Fibroblast of skin of right biceps (primary cell): ENCODE data around the gene CCDC81.

Experiments
- DNase-seq: peaks from one replicate; pipeline ENCODE4 v3.0.0-alpha.2; 2013

CCDC81 gene

DNA sequence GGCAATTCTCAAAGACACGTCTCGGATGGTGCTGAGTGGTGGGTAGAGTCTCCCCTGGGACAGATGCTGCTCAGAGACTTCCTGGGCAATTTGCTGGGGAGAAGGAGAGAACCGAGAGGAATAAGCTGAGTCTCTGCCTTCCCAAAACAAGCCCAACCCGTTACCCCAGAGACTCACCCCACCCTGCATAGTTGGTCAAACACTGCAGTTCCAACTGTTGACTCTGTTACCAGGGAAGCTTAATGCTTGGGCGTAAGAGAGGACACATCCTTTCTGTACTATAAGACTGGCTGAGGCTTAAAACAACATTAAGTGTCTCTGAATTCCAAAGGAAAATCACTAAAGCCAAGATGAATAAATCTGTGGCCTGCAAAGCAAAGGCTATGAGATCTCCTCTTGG is 68.1 kb downstream of the CCDC81 start:
- no peak for DNase-seq

GRCh38 chr11:86443415-86443814 is 68.7 kb downstream of the CCDC81 start:
- no peak for DNase-seq

- DNase-seq = no peak
These were observed 70.3 kb downstream of the CCDC81 start for GRCh38 chr11:86444981-86445380.

DNA sequence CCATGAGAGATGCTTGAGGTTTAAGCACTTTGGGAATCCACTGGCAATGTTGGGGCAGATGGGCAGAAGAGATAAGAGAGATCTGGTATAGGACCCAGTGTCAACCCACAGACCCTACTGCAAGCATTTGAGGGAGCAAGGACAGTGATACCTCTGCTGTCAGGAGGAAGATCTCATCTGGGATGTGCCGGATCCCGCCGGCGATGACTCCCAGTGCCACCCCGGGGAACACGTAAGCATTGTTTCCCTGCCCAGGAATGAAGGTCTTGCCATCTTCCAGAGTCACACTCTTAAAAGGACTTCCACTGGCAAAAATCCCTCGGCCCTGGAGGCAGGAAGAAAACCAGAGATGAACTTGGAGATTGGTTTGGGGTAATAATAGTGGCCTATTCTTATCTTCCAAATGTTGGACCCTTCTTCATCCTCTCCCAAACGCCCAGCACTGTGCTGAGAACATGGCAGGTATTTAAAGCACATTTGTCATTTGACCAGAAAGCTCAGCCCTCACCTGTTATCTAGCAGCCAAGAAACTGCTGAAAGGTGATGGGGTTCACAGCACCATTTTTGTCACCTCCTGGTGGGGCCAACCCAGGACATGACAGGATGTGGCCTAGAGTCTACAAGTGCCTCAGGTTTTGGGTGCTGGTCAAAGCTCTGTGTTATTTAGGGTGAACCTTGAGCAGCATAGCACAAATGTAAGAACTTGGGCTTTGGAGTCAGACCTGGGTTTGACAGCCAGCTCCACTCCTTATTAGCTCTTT is 71.7 kb downstream of the CCDC81 start:
- no peak for DNase-seq

DNA sequence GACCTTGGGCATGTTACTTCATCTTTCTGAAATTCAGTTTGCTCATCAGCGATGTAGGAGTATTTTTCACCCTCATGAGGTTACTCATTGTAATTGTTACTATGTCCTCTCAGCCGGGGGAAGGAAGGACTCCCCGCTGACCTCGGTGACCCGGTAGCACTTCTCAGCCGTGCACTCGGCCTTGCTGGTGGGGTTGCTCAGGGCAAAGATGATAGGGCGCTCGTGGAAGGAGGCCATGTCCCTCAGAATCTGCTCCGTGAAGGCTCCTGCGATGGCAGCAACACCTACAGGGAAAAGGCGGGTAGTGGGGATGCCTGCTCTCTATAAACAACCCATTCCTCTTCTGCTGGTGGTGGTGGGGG is 72.2 kb downstream of the CCDC81 start:
- DNase-seq = no peak

DNA sequence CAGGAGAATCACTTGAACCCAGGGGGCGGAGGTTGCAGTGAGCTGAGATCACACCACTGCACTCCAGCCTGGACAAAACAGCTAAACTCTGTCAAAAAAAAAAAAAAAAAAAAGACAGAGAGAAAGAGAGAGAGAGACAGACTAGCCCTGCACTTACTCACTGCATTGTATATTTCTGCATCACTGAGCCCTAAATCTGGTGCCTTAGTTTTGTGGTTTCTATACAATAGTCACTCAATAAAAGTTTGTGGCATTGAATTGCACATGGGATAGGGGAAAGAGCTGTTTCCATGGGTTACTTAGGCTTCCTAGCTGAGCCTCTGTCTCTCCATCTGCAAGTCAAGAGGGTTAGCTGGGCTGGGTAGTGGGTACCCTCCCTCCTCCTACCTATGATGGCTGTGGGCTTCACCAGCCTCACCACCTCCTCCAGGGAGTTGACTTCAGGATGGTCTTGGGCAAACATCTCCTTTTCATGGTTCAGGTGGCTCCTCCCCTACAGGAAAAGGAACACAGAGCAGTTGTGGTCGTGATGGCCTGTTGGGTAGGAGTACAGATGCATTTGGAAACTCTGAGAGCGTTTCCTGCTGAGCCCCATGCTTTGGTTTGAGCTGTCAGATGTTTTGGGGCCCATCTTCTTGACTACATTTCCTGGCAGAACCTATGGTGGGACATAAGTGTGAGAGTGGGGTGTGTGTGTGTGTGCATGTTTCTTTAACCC is 73.2 kb downstream of the CCDC81 start:
- DNase-seq = no peak

DNA sequence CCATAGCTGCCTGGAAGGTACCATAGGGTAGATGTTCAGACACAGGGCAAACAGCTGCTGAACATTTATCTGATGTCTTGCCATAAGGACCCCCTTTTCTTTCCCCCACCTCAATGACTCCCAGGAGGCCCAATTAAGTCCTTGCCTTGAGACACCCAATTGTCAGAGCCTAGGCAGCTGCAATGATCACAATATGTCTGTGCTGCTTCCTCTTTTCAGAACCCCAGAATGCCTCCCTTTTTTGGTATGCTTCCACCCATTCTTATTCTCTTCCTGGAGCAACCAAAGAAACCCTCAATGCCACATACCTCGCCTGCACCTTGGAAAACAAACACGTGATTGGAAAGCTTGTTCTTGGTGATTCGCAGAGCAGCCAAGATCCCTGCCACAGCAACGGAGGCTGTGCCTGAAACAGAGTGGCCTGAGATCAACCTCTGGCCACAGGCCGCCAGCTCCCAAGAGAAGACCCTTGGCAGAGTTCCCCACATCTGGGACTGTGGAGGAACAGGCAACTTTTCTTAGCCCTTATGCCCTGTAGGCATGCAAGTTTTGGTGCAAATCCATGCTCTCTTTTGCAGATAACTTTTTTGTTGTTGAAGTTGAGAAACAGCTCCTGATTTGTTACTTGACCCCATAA is 75.4 kb downstream of the CCDC81 start:
- DNase-seq = no peak

GRCh38 chr11:86453290-86454030 is 78.8 kb downstream of the CCDC81 start:
- DNase-seq = no peak

GRCh38 chr11:86456075-86456939 is 81.6 kb downstream of the CCDC81 start:
- DNase-seq = peak; percentile 80

DNA sequence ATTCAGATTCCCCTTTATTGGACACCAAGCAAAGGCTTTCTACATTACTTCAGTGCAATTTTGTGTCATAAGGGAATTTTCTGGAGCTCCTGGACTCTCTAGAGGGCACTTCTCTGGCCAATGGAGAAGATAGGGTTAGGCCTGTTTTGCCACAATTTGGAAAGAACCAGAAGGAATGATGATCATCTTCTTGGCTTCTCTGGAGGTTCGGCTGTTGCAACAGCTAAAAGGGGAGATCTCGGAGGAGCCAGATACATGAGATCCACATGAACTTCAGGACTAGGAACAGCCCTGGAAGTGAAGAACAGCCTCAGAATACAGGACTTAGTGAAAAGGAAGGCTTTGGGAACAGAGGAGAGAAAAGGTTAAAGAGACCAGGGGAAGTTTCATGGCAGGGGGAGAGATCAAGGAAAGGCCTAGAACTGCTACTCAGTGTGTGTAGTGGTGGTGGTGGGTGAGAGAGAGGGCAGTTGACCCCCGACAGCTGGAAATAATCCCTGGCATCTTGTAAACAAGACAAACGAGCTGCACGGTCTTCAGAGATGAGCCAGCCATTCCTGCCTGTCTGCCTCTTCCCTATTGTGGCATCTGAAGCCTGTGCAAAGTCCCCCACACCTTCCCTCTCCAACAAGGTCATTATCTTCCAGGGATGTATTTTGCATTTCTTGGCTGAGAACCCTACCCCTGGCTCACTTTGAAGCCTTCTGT is 83.8 kb downstream of the CCDC81 start:
- DNase-seq = no peak

GRCh38 chr11:86459002-86459385 is 84.3 kb downstream of the CCDC81 start:
- DNase-seq = peak; percentile 63

- DNase-seq = peak; percentile 97
These were observed 85.2 kb downstream of the CCDC81 start for GRCh38 chr11:86459682-86460460.

- DNase-seq = no peak
These were observed 86.0 kb downstream of the CCDC81 start for GRCh38 chr11:86460461-86461385.

DNA sequence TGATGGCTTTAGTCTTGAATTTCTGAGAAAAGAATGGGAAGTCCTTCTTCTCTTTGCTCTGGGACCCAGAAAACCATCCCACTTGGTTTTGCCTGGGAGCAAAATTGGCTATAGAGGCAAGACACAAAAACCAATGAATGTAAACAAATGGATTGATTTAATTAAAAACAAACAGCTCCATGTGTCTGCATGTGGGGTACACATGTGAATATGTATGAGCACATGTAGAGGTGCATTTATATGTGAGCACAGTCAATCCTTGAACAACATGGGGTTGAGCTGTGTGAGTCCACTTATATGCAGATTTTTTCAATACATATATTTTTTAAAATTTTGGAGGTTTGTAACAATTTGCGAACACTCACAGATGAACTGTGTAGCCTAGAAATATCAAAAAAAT is 87.2 kb downstream of the CCDC81 start:
- DNase-seq = no peak

GRCh38 chr11:86463120-86463519 is 88.4 kb downstream of the CCDC81 start:
- no peak for DNase-seq

- DNase-seq = no peak
These were observed 89.3 kb downstream of the CCDC81 start for GRCh38 chr11:86463955-86464354.

- no peak for DNase-seq
These were observed 90.0 kb downstream of the CCDC81 start for GRCh38 chr11:86464509-86465221.

- DNase-seq = no peak
These were observed 93.5 kb downstream of the CCDC81 start for GRCh38 chr11:86468169-86468568.
